ENCODE data around the gene C10orf95. TPM values are rescaled to one million over a fixed set of nuclear protein-coding genes. Genes with fewer than 3 reads are reported as not detected.
A peak's percentile ranks its signal among the peaks of the same experiment; 100 is the strongest.

Gene C10orf95
- total RNA-seq, 1 donor = not detected

DNA sequence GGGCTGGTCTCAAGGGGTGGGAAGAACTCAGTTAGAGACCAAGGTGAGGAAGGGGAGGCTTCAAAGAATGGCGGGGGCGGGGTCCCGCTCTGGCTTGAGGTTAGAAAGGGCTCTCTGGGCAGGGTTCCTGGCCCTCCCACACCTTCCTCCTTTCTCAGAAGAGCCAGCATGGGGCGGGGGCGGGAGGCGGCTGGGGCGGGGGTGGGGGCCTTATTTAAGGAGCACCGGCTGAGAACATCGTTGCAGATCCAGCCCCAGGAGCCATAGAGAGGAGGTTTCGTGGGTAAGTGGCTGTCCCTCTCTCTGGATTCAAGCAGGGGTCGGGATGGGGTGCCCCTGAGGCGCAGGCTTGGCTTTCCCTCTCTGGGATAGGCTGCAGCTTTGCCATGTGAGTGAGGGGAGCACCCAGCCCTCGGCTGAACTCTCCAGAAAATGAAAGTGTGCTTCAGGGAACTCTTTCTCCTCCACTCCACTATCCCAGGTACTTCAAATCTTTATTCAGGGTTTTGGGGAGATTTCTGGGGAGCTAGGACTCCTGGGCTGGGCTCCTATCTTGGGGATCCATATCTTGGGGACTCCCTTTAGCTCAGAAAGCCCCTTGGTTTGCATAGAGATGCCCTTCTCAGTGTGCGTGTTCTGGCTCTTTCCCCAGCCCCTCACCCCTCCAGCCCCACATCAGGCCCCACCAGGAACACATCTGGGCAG lies 15.7 kb downstream of the C10orf95 start:
- TF ChIP-seq, protein P1, sequence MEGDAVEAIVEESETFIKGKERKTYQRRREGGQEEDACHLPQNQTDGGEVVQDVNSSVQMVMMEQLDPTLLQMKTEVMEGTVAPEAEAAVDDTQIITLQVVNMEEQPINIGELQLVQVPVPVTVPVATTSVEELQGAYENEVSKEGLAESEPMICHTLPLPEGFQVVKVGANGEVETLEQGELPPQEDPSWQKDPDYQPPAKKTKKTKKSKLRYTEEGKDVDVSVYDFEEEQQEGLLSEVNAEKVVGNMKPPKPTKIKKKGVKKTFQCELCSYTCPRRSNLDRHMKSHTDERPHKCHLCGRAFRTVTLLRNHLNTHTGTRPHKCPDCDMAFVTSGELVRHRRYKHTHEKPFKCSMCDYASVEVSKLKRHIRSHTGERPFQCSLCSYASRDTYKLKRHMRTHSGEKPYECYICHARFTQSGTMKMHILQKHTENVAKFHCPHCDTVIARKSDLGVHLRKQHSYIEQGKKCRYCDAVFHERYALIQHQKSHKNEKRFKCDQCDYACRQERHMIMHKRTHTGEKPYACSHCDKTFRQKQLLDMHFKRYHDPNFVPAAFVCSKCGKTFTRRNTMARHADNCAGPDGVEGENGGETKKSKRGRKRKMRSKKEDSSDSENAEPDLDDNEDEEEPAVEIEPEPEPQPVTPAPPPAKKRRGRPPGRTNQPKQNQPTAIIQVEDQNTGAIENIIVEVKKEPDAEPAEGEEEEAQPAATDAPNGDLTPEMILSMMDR (IDR thresholded peaks at IDR 0.05; ENCODE audit: insufficient read depth, low read length) = no peak
- peak overlapping the region; percentile 54 for H3K4me3 ChIP-seq (ENCODE audit: low read depth, low read length)
- DNase-seq (ENCODE audit: low read depth) = peak; percentile 11

DNA sequence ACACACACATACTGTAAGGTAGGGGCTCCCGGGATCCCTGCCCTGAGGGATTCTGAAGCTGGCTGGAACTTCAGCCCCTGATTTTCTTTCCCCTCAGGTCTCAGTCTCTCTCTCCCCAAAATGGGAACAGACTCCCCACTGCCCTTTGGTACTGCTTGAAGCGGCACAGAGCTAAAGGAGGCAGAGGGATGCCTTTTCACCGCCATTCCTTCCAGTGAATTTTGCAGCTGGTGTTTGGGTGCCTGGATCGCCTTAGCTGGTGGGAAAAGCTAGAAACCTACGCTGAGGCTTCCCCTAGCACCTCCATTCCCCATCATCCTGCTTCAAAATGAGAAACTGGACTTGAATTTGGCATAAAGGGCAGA lies 16.2 kb downstream of the C10orf95 start:
- no peak for DNase-seq (ENCODE audit: low read depth)
- TF ChIP-seq, protein P1 (IDR thresholded peaks at IDR 0.05; ENCODE audit: insufficient read depth, low read length) = no peak
- H3K4me3 ChIP-seq (ENCODE audit: low read depth, low read length) = no peak overlapping the region

DNA sequence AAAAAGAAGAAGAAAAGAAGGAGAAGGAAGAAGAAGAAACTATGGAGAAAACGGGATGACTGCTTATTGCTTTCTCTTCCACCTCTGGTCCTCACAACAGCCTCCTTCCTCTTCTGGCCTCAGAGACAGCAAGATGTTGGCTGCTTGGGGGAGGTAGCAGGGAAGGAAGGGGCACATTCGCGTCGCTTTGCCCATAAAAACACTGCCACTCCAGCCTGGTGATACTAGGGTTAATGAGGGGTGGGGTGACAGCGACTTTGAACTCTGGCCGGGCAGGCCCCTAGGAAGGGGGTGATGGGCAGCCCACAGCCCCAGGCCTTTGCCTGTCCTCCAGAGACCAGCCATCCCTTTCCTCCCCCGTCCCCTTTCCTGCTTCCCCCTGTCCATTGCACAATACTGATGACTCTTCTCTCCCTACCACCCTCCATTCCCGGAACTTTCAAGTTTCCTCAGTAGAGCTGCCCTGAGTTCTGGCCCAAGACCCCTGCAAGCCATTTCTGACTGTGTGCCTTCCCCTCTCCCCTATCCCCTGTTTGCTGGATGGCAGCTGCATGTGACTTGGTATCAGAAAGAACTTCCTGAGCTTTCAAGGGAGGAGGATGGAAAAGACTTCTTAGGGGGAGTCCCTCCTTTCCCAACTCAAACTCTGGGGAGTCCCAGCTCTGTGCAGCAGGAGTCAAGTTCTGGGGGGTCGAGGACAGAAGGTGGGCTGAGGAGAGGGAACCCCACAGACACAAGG lies 16.8 kb downstream of the C10orf95 start:
- TF ChIP-seq, protein P1 (IDR thresholded peaks at IDR 0.05; ENCODE audit: insufficient read depth, low read length) = no peak
- no peak overlapping the region for H3K4me3 ChIP-seq (ENCODE audit: low read depth, low read length)
- DNase-seq (ENCODE audit: low read depth) = peak; percentile 71

DNA sequence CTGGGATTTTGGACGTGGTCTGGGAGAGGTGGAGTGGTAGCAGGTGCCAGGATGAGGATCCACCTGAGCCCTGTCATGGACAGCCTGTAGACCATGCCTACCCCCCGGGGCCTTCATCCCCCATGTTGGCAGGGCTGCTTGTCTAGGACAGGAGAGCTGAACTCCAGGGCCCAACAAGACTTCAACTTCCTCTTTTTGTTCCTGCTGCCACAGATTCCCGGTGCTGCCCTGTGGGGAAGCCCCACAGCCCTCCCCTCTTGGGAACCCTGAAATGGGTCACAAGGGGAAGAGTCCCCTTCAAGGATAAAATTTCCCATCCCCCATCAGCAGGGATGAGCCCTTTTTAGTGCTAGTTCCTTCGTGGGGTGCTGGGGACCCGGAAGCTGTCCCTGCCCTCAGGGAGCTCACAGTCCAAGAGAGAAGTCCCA lies 17.7 kb downstream of the C10orf95 start:
- DNase-seq (ENCODE audit: low read depth) = no peak
- TF ChIP-seq, protein P1 (IDR thresholded peaks at IDR 0.05; ENCODE audit: insufficient read depth, low read length) = no peak
- H3K4me3 ChIP-seq (ENCODE audit: low read depth, low read length) = no peak overlapping the region

DNA sequence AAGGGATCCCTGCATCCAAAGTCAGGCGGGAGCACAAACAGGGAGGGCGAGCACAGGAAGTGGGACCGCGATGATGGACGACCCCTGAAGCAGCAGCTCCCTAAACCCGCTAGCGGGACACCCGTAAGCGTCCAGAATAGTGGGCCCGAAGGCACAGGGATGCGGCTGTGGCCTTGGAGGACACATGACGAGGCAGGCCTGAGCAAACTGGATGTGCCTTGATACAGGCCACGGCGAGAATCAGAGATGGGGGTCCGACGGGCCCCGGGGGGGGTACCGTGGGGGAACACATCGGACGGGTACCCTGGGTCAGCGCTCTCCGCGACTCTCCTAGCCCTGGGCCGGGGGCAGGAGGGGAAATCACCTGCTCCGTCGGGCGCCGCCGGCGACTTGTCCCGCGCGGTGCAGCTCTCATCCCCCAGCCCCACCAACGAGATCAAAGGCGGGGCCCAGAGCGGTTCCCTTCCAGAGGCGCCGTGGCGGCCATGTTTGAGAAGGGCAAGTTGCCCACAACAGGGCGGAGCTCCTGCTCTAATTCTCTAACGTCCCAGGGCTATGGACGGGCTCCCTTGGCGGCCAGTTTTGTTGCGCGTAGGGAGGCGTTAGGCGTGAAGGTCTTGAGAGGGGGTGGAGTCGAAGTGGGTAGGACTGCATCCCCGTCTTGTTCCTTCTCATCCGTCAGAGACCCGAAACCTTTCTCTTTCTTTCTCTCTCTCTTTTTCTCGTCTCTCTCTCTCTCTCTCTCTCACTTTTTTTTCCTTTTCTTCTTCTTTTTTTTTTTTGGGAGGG lies 19.0 kb downstream of the C10orf95 start, which contains the start of gene CUEDC2:
Gene CUEDC2 (minus strand): TSS at position 413 of the 789 bp plus-strand sequence. CDS start 7,386 bp downstream, outside the sequence.
- peak within 1 kb of the TSS; percentile 95 for H3K4me3 ChIP-seq (ENCODE audit: low read depth, low read length)
- TF ChIP-seq, protein P1 (IDR thresholded peaks at IDR 0.05; ENCODE audit: insufficient read depth, low read length) = no peak
- peak; percentile 97 for DNase-seq (ENCODE audit: low read depth)

DNA sequence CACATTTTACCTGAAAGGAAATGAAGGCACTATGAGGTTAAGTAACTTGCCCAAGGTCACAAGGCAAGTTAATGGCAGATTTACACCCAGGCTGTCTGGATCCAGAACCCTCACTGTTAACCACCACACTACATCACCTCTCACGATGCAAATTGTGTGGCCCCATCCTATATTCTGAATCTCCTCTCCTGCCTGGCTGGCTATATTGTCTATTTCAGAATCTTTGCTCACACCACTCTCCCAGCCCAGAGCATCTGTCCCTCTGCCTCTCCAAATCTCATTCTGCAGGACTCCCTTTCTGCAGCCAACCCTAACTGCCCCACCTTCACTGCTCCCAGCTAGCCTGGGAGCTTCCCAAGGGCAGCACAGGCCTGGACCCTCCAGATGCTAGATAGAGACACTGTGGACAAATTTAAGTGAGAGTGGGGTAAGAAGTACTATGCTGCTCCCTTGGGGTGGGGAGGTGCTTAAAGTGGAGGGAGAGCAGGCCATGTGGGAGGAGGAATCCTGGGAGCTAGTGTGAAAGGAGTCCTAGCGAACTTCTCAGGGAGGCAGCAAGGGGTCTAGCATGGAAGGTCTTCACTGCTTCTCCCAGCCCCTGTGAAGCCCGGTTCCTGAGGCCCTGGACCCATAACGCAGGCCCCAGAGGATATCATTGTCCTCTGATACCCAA lies 19.8 kb downstream of the C10orf95 start:
- TF ChIP-seq, protein P1 (IDR thresholded peaks at IDR 0.05; ENCODE audit: insufficient read depth, low read length) = peak; percentile 3
- H3K4me3 ChIP-seq (ENCODE audit: low read depth, low read length) = peak overlapping the region; percentile 95
- DNase-seq (ENCODE audit: low read depth) = peak; percentile 54

Measured in fibroblast of the aortic adventitia (primary cell).